KG1 (cell line): ENCODE data around the gene NUDT21.
"Not testable (repeated sequence)": the region's sequence is repeated elsewhere in the genome, so short reads cannot be mapped to it uniquely, and the experiment has no call there.

Experiments used
- DNase-seq: peaks from one replicate; lab custom pipeline; 2025; lab: John Stamatoyannopoulos, UW

The NUDT21 gene

DNA sequence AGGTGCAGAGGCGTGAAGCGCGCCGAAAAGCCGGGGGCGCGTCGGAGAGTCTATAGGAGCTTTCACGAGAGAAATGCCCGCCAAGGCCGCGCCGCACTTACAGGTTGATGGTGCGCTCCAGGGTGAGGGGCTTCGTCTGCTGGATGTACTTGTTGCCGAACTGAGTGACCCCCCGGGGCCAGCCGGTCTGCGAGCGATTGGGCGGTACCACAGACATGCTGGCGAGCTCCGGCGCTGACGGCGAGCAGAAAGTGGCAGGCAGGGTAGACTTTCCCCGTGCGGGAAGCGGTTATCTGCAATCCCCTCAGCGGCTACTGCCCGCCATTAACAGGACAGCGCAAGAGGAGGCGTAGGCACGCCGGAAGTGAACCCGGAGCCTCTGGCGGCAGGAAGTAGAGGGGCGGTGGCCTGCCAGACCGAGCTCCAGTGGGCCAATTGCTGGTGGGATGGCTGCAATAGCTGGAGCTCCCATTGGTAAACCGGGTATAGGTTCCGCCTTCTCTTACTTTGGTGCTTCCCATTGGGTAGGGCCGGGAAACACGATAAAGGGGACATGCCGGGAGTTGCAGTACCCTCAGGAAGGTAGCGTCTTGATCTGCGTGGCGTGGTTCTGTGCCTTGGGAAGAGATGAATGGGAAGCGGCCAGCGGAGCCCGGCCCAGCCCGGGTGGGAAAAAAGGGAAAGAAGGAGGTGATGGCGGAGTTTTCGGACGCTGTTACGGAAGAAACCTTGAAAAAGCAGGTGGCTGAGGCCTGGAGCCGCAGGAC is at the start of gene NUDT21, which contains the start of gene OGFOD1:
NUDT21 (minus strand) TSS at position 347 of the 767 bp plus-strand sequence; CDS start at position 217, 130 bp downstream.
OGFOD1 (plus strand) TSS at position 569 of the 767 bp plus-strand sequence; CDS start at position 628, 59 bp downstream.
- peak; percentile 88 for DNase-seq

DNA sequence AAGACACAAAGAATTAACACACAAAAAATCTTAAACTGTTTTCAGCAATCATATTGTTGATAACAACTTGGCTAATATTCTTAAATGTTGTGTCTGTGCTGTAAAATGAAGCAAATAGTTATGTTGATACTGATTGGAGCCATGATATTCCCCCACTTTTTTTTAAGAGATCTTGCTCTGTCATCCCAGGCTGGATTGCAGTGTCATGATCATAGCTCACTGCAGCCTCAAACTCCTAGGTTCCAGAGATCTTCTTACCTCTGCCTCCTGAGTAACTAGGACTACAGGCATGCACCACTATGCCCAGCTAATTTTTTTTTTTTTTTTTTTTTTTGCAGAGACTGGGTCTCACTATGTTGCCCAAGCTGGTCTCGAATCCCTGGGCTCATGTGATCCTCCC is 42.7 kb upstream of the NUDT21 start:
- no peak for DNase-seq

DNA sequence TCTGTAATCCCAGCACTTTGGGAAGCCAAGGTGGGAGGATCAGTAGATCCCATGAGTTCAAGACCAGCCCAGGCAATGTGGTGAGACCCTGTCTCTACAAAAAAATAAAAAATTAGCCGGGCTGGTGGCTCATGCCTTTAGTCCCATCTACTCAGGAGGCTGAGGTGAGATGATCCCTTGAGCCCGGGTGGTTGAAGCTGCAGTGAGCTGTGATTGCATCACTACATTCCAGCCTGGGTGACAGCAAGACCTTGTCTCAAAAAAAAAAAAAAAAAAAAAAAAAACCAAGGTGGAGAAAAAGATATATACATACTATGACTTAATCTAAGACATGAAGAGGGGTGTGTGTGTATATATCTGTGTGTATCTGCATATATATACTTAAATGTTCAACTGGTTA is 42.0 kb upstream of the NUDT21 start:
- no peak for DNase-seq

DNA sequence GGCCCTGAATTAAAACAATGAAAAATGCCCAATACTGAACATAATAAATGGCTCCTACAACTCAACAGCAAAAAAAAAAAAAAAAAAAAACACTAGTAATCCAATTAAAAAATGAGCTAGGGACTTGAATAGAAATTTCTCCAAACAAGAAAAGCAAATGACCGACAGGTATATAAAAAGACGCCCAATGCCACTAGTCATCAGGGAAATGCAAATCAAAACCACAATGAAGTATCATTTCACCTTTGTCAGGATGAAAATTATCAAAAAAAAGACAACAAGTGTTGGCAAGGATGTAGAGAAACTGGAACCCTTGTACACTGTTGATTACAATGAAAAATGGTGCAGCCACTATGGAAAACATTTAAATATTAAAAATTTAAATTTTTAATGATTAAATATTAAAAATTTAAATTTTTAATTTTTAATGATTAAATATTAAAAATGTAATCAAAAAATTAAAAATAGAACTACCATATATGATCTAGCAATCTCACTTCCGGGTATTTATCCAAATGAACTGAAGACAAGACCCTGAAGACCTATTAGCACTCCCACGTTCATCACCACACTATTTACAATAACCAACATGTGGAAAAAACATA is 40.6 kb upstream of the NUDT21 start:
- DNase-seq = no peak

DNA sequence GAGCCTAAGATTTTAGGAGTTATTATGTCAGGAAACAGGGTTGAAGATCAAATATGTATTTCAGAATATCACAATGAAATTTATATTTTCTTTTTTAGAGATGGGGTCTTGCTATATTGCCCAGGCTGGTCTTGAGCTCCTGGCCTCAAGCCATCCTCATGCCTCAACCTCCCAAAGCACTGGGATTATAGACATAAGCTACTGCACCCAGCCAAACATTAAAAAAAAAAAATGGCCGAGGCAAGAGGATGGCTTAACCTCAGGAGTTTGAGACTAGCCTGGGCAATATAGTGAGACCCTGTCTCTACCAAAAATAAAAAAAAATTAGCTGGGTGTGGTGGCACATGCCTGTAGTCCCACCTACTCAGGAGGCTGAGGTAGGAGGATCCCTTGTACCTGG is 37.7 kb upstream of the NUDT21 start:
- not testable (repeated sequence) for DNase-seq

DNA sequence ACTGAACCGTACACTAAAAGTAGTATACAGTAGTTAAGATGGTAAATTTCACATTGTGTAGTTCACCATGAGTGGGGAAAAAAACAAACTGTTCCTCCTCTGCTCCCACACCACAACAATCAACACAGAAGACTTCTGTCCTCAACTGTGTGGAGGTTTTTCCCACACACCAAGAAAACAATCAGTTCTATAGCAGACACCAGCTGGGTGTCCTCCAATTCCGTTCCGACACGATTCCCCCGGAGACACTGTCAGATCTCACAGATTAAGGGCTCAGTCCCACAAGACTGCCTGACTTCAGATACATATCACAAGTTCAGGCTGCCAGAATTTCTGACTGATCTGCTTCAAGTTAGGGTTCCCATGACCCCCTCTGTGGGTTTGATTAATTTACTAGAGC is 36.9 kb upstream of the NUDT21 start:
- no peak for DNase-seq

DNA sequence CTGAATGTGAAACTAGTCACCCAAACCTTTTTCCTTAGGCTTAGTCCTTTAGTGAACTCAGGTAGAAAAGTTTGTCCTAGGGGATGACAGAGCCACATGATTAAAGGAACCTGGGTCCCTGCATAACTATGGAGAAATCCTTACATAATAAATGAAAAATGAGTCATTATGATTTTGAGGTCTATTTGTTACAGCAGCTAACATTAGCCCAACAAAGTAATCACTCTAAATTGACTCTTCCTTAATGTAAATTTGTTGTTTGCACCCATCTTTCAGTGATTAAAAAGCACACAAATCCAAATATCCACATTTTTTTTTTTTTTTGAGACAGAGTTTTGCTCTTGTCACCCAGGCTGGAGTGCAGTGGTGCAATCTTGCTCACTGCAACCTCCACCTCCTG is 32.3 kb upstream of the NUDT21 start:
- DNase-seq = no peak

DNA sequence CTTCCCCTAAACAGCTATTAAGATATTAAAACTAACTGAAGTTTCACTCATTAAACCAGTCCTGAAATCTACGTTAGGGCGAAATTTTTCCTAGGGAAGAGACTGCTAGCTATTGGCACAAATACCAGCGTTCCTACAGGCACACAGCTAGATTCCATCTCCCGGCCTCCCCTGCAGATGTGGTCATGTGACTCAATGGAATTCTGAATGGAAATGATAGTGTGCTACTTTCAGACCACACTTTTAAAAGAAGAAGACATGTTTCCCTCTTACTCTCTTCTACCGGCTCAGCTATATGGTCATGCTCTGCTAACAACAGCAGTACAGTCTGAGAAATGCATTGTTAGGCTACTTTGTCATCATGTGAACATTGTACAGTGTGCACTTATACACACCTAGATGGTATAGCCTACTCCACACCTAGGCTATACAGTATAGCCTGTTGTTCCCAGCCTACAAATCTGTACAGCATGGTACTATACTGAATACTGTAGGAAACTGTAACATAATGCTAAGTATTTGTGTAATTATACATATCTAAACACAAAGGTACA is 31.6 kb upstream of the NUDT21 start:
- no peak for DNase-seq

DNA sequence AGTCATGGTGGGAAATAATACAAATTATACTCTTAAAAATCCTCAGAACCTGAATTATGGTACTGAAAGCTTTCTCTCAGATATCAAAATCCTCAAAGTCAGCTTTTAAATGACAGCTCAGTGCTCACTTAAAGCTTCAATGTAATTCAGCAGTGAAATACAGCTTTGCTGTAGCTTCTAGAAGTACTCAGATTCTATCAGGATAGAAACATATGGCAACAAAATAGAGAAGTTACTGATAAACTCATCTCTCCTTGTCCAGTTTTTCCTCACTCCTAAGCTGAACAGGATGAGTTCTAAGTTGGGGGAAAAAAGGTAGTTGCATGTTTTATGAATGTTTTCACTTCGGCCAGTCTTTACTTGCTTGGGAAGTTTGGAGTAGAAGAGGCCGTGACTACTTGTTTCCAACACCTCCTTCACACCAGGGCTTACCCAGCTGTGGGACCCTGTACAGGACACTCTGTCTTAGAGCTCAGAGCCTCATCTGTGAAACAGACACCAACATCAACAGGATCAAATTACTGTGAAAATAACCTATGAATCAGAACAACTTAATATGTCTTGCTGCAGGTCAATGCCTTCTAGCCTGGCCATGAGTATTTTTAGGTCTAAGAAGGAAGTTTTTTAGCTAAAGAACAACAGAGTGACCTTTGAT is 30.5 kb upstream of the NUDT21 start:
- no peak for DNase-seq

DNA sequence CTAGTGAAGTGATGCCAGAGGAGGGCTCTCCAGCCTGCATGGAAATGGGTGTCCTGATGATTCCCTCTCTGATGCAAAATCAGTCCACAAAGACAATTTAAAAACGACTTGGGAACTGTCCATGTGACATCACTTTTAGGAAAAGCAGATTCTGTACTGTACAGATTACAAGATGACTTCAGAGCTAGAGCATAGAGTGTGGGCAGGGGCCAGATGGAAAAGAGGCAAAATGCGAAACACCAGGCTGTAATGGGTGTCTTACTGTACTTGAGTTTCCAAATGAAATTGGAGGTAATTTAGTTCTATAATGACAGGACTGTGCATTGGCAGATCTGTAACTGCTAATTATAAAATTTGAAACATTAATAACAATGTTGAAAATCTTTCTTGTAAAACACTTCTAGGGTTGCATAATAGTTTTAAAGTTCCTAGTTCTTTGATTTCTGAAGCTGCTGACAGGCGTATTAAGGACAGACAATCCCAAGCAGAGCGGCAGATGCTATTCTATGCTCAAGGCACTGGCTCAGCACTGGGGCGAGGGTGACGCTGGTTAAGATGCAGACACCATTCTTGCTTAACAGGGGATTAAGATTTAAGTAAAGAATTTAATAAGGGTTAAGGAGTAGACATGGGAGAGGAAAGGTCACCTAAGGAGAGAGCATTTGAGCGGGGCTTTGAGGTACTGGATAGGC is 29.8 kb upstream of the NUDT21 start:
- DNase-seq = no peak

DNA sequence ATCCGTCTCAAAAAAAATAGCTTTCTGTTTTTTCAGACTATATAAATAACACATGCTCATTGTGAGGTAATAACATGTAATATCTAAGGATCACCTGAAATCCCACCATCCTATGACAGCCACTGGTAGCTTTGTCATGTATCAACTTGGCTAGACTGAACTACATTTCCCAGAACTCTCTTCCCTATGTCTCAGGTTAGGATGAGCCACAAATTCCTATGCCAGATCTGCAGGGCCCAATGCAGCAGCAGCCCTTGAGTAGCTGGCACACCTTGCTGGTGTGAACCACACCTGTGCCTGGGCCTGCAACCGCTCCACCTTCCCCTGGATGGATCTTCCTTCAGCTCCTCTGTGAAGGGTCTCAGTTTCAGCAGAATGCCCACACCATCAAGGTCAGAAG is 28.3 kb upstream of the NUDT21 start:
- DNase-seq = no peak

DNA sequence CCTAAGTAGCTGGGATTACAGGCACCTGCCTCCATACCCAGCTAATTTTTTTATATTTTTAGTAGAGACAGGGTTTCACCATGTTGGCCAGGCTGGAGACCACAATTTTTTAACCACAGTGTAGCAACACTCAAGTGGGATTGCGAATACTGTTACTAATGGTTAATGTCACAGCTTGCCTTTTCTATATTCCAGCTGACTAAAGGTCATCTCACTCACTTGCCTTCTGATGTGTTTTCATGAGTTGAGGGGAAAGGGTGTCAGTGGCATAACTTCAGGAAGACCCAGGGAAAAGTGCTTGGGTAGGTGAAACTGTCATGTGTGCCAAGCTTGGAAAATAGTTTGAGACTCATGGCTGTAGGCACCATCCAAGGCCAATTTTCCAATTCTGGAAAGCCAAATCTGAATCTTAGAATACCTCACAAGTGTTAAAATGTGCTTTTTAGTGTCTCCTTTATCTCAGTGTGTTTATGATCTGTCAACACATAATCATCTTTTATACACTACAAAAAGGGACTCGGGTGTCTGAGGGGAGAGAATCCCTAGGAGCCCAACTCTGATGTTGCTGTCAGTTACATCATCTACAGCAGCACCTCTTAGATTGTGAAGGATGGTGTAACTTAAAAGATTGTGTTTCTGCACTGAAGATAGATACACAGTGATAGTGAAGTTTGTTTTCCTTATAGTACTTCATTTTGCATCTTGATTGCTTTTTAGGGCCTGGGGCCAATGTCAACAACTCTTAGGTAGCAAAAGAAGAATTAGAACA is 27.3 kb upstream of the NUDT21 start:
- DNase-seq = no peak

DNA sequence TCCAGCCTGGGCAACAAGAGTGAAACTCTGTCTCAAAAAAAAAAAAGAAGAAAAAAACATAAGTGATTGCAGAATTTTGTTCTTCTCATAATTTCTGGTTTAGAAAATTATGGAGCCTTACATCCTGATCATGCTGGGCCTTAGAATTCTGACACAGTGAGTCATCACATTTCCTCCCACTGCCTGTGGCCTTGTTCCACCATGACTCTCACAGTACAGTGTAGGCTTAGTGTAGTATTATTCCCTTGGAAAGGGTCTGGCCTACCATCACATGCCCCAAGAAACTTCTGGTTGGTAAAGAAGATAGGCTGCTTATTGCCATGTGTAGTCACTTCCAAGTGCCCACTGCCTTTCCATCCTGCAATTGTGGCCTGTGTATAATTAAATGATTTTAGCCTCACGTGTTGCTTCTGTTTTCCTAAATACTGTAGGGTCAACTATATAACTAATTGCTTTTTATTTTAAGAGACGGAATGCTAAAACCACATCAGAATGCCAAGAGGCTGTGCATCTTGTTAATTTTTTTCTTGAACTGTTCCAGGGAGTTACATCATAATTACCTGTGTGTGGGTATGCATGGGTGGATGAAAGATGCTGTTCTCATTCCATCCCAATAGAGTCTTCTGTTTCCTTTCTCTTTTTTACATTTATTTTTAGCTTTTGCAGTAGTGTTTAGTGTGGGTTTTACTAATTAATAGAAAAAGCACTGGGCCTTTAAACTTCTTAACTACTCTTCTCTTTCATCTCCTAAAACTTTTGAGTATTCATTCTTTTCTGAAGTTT is 26.2 kb upstream of the NUDT21 start:
- DNase-seq = no peak

DNA sequence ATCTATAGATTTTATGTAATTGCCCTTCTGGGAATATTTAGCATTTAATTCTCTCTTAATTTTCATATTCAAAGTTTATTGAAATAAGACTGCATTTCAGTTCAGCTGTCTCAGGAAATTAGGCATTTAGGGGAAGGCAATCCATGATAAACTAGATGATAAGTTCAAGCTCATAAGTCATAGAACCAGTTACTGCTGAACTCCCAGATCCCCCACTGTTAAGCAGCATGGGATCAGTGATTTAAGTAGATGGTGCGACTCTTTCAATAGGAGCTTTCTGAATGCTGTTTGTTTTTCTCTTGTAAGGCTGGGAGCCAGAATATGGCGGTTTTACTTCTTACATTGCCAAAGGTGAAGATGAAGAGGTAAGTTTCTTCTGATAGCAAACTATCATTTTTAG is 24.1 kb upstream of the NUDT21 start:
- DNase-seq = no peak

DNA sequence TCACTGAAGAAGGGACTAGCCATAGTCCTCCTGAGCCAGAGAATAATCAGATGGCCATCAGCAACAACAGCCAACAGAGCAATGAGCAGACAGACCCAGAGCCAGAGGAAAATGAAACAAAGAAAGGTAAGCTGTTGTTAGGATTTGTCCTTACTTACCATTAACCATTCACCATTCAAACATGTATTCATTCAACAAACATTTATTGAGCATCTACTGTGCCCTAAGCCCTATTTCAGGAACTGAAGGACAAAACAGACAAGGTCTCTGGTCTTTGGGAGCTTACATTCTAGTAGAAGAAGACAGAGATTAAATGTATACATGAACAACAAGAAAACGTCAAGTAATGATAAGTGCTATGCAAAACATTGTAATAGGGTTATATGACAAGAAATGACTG is 19.5 kb upstream of the NUDT21 start:
- no peak for DNase-seq

DNA sequence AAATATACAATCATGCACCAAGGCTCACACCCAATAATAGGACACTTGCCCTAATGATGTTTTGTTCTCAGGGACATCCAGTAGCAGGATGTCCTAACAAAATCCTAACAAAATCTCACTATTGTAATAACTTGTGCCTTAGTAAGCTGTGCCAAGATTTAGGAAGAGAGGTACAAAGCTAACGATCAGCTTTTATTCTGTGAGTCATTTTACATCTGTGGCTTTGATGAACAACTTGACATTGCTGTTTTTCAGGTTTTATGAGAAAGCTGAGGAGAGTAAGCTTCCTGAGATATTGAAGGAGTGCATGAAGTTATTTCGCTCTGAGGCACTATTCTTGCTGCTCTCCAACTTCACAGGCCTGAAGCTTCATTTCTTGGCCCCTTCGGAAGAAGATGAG is 19.1 kb upstream of the NUDT21 start:
- no peak for DNase-seq

DNA sequence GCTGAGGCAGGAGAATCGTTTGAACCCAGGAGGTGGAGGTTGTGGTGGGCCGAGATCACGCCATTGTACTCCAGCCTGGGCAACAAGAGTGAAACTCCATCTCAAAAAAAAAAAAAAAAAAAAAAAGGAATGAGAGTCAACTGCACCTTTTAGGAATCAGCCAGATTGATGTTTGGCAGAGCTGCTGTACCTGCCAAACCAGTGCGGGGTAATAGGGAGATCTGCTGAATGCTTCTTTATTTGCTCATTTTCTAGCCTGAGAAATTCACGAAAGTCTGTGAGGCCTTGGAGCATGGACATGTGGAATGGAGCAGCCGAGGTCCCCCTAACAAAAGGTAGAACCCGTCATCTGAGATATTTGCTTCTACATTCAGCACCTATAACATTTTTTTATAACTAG is 18.6 kb upstream of the NUDT21 start:
- no peak for DNase-seq

DNA sequence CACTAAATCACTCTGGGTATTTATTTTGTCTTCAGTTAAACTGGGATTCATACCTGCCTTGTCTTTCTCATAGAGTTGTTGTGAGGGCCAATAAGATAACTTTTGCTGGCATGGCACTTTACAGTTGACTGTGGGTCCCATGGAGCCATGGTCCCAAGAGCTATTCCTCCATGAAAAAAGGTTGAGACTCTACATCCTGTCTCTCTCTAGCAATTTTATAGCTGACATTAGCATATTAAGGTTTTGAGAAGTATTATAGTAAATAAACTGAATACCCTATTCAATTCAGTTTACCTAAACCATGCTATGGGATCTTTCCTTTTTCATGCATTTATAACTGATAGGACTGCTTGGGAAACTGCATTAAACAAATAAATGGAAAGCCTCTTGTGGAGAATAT is 17.7 kb upstream of the NUDT21 start:
- no peak for DNase-seq

DNA sequence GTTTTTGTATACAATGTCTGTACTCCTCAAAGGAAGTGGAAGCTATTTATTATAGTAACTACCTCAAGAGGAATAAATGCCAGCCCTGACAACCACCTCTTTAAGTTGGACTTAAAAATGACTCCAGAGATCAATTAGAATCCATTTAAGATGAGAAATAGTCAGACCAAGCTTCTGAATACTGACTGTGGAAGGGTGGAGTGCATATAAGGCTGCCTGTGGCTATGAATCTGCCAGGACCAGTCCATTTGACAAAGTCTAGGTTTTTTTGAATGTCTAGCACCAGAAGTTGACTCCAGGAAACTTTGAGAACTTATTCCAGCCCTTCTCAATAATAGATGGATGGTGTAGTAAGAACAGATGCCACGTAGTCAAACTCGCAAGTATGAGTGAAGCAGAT is 15.2 kb upstream of the NUDT21 start:
- DNase-seq = no peak

DNA sequence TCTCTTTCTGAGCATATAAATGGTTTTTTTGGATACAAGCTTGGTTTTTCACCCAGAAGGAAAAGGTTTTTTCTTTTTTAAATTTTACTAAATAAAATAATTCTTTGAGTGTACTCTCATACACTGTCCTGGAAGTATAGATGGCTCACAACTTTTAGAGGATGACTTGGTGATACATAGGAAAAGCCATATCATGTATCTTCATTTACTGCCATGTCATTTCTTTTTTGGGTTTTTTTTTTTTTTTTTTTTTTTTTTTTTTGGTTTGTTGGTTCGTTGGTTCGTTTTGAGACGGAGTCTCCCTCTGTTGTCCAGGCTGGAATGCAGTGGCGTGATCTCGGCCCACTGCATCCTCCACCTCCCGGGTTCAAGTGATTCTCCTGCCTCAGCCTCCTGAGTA is 12.0 kb upstream of the NUDT21 start:
- DNase-seq = no peak
